A549 treated with AZD9567 at 1 μM for 4 hours (cell line): ENCODE results near the gene TPTE. TPM values are rescaled to one million over a fixed set of nuclear protein-coding genes. Genes with fewer than 3 reads are reported as not detected.

Experiments used
- total RNA-seq: library from RNA; stranded (reverse); fragments of 200-300 nt; extraction: Qiagen RNA extraction; gene quantifications from 5 replicates; pipeline ENCODE4 v1.2.3, GENCODE V29; 2022; ENCODE audit not compliant: insufficient read depth

Gene TPTE
- not detected in 5 replicates for total RNA-seq

DNA sequence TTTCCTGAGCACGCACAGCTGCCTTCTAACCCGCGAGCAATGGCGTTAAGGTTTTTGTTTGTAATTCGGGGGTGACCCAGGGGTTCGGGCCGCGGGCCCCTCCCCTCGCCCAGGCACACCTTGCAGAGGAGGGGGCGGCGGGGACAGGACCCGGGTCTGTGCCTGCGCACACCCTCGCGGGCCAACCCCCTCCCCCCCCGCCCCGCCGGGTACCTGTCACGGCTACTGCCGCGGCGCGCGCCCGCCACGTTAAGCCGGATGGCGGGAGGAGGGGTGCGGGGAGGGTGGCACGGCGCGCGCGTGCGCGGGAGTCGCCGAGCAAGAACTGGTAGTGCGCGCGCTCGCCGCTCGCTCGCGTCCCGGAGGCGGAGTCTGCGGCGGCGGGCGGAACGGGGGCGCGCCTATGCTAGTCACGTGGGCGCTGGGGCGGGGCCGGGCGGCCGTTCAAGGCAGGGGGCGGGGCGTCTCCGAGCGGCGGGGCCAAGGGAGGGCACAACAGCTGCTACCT is at the start of gene TPTE:
TPTE (plus strand) TSS at position 493 of the 508 bp plus-strand sequence. CDS start 17,141 bp downstream, outside the sequence.

